Testis (tissue), 2 donors: Measurements from ENCODE around the gene ENTREP1.

ENCODE experiments used
- POLR2A ChIP-seq: fragments of 450-650 bp; IDR thresholded peaks from one replicate; pipeline ENCODE4 v1.6.1; 2017; ENCODE audit warnings: antibody characterized with exemption, mild to moderate bottlenecking, moderate library complexity
- TF ChIP-seq, protein P1 (sequence below), 3 experiments: fragments of 450-650 bp in 2 of 3; fragments of 200-600 bp in 1 of 3; sonication (generic) in 1 of 3; IDR thresholded peaks; one replicate each; pipeline ENCODE4 v1.5.1; 2016 to 2019; ENCODE audit warnings: antibody characterized with exemption in 3 of 3, mild to moderate bottlenecking in 2 of 3, moderate library complexity in 1 of 3

DNA sequence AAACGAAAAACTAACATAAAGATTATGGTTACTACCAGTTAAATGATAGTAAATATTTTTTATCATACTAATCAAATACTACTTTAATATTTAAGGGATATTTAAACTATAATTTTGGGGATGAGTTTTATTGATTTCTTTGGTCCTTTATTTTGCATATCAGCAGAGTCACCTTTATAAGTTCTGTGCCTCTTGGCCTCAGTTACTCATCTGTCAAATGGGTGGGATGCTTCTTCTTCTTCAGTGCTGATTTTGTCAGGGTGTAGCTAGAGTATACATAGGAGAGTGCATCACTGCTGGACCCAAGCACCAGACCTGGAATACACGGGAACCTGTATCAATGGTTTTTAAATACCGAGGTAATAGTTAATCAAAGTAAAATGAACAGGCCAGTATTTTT is 5.6 kb downstream of the ENTREP1 start:
- TF ChIP-seq POLR2A = no peak
- TF ChIP-seq, protein P1, sequence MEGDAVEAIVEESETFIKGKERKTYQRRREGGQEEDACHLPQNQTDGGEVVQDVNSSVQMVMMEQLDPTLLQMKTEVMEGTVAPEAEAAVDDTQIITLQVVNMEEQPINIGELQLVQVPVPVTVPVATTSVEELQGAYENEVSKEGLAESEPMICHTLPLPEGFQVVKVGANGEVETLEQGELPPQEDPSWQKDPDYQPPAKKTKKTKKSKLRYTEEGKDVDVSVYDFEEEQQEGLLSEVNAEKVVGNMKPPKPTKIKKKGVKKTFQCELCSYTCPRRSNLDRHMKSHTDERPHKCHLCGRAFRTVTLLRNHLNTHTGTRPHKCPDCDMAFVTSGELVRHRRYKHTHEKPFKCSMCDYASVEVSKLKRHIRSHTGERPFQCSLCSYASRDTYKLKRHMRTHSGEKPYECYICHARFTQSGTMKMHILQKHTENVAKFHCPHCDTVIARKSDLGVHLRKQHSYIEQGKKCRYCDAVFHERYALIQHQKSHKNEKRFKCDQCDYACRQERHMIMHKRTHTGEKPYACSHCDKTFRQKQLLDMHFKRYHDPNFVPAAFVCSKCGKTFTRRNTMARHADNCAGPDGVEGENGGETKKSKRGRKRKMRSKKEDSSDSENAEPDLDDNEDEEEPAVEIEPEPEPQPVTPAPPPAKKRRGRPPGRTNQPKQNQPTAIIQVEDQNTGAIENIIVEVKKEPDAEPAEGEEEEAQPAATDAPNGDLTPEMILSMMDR (IDR thresholded peaks at IDR 0.05) = no peak
